Measurements from ENCODE around the gene SP140L. TPM values are rescaled to one million over a fixed set of nuclear protein-coding genes. Genes with fewer than 3 reads are reported as not detected.
"Not testable (repeated sequence)": the region's sequence is repeated elsewhere in the genome, so short reads cannot be mapped to it uniquely, and the experiment has no call there.

Gene SP140L
- total RNA-seq, 1 donor from 2014 or later = 26.2 TPM

GRCh38 chr2:230356084-230356483, 29.1 kb downstream of the SP140L start:
- DNase-seq (ENCODE audit: low spot score) (no peak), ATAC-seq (peak; percentile 73)
- intact Hi-C loops (cut with DNase I) = no loop called here

DNA sequence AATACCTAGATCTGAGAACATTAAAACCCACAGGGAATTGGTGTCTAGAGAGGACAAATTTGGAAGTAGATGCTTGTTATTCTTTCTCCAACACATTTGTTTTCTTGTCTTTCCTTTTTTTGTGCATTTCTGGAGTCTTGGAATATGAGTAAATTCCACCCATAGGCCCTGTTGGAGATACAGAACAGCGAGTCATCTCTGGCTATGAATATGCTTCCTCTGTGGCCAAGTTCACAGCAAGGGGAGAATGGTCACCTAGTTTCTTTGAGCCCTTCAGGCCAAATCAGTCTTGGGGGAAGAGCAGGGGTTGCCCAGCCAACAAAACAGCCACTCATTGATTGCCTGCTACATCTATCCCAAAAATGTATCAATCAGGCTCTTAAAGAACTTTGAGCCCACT, 31.3 kb downstream of the SP140L start:
- ATAC-seq = no peak
- intact Hi-C loops (cut with DNase I) = no loop called here
- DNase-seq (ENCODE audit: low spot score) = no peak

DNA sequence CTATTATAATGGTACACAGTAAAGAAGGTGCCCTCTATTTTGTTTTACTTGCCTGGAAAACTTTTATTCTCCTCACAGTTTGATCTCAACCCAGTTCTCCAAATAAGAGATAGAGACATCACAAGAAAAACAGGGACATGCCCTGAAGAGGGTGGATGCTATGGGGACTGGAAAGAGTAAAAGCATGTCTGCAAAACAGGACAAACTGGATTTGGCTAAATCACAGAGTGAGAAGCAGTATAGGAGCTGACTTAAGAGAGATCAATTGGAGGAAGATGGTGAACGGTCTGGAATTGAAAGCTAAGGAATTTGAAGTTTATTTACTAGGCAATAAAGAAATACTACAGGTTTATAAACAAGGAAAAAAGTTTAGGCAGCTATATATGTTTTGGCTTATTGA, 33.0 kb downstream of the SP140L start:
- DNase-seq (ENCODE audit: low spot score) (no peak), ATAC-seq (no peak)
- intact Hi-C loops (cut with DNase I) = no loop called here

DNA sequence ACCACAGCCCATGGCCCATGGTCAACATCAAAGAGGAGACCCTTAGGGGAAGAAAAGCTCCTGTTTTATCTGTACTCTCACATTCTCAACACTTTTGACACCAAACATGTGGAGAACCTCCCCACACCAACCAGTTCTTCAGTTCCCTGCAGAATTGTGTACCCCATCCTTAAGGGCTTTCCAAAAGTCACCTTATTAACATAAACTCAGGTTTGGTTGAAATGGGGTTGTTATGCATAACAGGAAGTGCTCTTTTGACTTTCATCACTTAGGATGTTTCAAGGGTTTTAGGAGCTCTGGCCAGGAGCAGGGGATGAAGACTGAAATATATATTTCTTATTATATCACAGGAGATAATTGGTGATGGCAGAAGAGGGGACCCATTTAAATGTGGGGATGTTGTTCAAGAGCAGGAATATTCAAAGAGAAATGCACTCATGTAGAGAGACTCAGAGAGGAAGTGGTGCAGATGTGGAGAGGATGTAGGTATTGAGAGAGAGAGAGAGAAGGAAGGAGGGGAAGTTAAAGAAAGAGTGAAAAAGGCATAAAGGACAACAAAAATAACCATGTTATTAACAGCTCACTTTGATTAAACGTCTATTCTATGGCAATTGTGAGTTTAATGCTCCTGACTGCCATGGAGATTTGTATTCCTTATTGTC, 35.2 kb downstream of the SP140L start:
- no peak for ATAC-seq
- DNase-seq (ENCODE audit: low spot score) = no peak
- intact Hi-C loops (cut with DNase I) = no loop called here

GRCh38 chr2:230382108-230382507, 55.1 kb downstream of the SP140L start:
- ATAC-seq (no peak), DNase-seq (ENCODE audit: low spot score) (no peak)
- intact Hi-C loops (cut with DNase I) = no loop called here

GRCh38 chr2:230383453-230383852, 56.5 kb downstream of the SP140L start:
- intact Hi-C loops (cut with DNase I) = no loop called here
- ATAC-seq (no peak), DNase-seq (ENCODE audit: low spot score) (no peak)

- no peak for DNase-seq (ENCODE audit: low spot score)
- intact Hi-C loops (cut with DNase I) = no loop called here
- ATAC-seq = no peak
Observed at GRCh38 chr2:230384986-230385385, 58.0 kb downstream of the SP140L start.

DNA sequence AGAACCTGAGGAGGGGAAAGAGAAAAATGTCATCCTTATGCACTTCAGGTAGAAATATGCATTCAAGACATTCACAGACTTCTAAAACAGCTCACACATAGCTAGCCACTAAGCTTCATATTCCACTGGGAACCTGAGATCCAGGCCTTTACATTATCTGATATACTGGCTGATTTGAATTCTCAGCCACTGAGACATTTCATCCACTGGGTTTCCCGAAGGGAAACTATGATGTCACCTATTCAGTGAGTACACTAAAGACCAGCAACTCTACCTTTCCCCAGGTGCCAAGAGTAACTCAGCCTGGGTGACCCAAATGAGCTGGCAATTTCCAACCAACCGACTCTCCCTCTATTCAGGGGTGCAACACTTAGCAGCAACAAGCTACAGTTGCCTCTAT, 67.3 kb downstream of the SP140L start:
- intact Hi-C loops (cut with DNase I) = no loop called here
- DNase-seq (ENCODE audit: low spot score) = no peak
- ATAC-seq = no peak

GRCh38 chr2:230398698-230399097, 71.7 kb downstream of the SP140L start:
- intact Hi-C loops (cut with DNase I); DNase-seq (ENCODE audit: low spot score); ATAC-seq: not testable (repeated sequence)

DNA sequence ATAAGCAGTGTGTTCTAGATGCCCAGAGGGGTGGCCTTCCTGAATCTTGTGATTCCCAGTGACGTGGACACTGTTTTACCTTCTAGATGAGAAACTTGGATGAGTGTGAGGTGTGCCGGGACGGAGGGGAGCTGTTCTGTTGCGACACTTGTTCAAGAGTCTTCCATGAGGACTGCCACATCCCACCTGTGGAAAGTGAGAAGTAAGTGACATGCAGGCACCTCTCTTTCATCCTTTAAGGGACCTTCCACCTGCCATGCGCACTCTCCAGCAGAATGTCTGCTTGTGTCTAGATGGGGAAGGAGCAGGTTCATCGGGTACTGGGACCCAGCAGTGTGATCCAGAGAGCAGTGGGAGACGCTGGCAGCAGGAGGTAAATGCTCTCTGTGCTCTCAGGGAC, 73.0 kb downstream of the SP140L start:
- ATAC-seq (no peak), DNase-seq (ENCODE audit: low spot score) (no peak)
- intact Hi-C loops (cut with DNase I) = no loop called here

GRCh38 chr2:230400454-230400853, 73.5 kb downstream of the SP140L start:
- intact Hi-C loops (cut with DNase I) = no loop called here
- DNase-seq (ENCODE audit: low spot score) = no peak
- ATAC-seq = no peak

GRCh38 chr2:230401026-230401425, 74.0 kb downstream of the SP140L start:
- ATAC-seq; intact Hi-C loops (cut with DNase I); DNase-seq (ENCODE audit: low spot score): not testable (repeated sequence)

DNA sequence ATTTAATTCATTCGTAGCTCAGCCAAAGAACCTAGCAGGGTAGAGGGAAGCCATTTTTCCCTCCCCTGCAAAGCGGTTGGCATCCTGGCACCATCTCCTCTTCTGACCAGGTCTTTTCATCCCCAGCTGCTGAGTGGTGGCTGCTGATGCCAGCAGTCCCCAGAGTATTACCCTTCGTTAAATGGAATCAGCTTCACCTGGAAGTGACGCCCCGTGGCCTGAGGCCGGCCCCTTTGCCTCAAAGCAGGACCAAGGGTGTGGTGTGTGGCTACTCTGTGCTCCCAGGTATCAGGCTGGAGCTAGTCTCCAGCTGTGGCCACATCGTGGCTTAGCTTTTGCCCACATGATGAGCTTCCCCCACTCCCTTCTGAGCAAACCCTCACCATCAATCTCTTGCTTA, 76.8 kb downstream of the SP140L start:
- intact Hi-C loops (cut with DNase I) = no loop called here
- DNase-seq (ENCODE audit: low spot score) = no peak
- ATAC-seq = no peak

- intact Hi-C loops (cut with DNase I) = loop anchor here (2.0 kb wide), 1 partner anchor 49 kb away; no protein-coding TSS in a partner anchor
- no peak for ATAC-seq
- DNase-seq (ENCODE audit: low spot score) = no peak
Observed at GRCh38 chr2:230405824-230406223, 78.8 kb downstream of the SP140L start.

DNA sequence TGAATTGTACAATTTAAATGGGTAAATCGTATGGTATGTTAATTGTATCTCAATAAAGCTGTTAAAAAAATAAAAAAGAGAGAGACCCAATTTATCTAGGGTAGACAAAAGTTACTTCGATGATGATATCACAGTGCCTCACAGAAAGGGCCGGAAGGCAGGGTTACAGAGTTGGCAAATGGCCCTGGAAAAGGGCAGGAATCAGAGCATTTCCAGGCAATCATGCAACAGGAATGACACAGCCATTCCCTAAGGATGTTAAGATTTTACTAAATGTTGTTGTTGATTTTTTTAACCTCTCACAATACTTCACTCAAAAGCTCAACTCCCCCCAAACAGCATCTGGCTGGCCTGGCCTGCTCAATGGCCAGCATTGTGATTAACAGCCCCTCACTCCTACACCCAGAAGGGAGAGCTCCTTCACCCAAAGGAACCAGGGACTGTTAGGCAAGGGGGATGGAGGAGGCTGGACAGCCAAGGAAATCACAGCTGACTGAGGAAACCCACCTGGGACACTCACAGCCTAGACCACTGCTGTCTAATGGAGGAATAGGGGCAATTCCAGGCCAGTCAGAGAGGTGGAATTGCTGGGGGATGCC, 81.3 kb downstream of the SP140L start:
- peak; percentile 70 for DNase-seq (ENCODE audit: low spot score)
- intact Hi-C loops (cut with DNase I) = no loop called here
- peak; percentile 52 for ATAC-seq

- intact Hi-C loops (cut with DNase I); ATAC-seq; DNase-seq (ENCODE audit: low spot score): not testable (repeated sequence)
Observed at GRCh38 chr2:230409316-230409715, 82.3 kb downstream of the SP140L start.

GRCh38 chr2:230410263-230410662, 83.3 kb downstream of the SP140L start:
- DNase-seq (ENCODE audit: low spot score) = no peak
- ATAC-seq = no peak
- intact Hi-C loops (cut with DNase I) = no loop called here

- DNase-seq (ENCODE audit: low spot score) (no peak), ATAC-seq (no peak)
- intact Hi-C loops (cut with DNase I) = no loop called here
Observed at GRCh38 chr2:230410861-230411569, 84.0 kb downstream of the SP140L start.

GRCh38 chr2:230411570-230412370, 84.8 kb downstream of the SP140L start:
- DNase-seq (ENCODE audit: low spot score) (peak; percentile 82), ATAC-seq (peak; percentile 85)
- intact Hi-C loops (cut with DNase I) = no loop called here

GRCh38 chr2:230412371-230412711, 85.3 kb downstream of the SP140L start:
- no peak for ATAC-seq
- intact Hi-C loops (cut with DNase I) = no loop called here
- no peak for DNase-seq (ENCODE audit: low spot score)
